GM23338 (cell line): ENCODE measurements around the gene LIMCH1. TPM values are rescaled to one million over a fixed set of nuclear protein-coding genes. Genes with fewer than 3 reads are reported as not detected.

ENCODE experiments used
- ATAC-seq: fragments of 200-7000 bp; cut with Tn5 transposase; 3 replicates; pipeline ENCODE4 v1.9.1; 2020
- DNase-seq: peaks from one replicate; pipeline ENCODE4 v3.0.0-alpha.2; 2015; ENCODE audit warnings: low spot score
- H2AFZ ChIP-seq: fragments of 200-600 bp; sonication (generic); 2 replicates; pipeline ENCODE4 v1.8.0; 2016; ENCODE audit warnings: antibody characterized with exemption, mild to moderate bottlenecking, moderate library complexity
- H3F3A ChIP-seq: fragments of 200-600 bp; sonication (generic); replicated peaks from 2 replicates; pipeline ENCODE4 v1.8.0; 2017; ENCODE audit warnings: antibody characterized with exemption, mixed run types, low read depth
- H3K27ac ChIP-seq: fragments of 200-600 bp; sonication (generic); 2 replicates; pipeline ENCODE4 v1.6.1; 2016; ENCODE audit warnings: low read depth
- H3K27me3 ChIP-seq: fragments of 200-600 bp; sonication (generic); 2 replicates; pipeline ENCODE4 v1.8.0; 2016; ENCODE audit warnings: mild to moderate bottlenecking, mixed run types, moderate library complexity; ENCODE audit not compliant: insufficient read depth
- H3K36me3 ChIP-seq: fragments of 200-600 bp; sonication (generic); 2 replicates; pipeline ENCODE4 v1.8.0; 2016; ENCODE audit warnings: mild to moderate bottlenecking; ENCODE audit not compliant: insufficient read depth
- H3K4me1 ChIP-seq: fragments of 200-600 bp; sonication (generic); 2 replicates; pipeline ENCODE4 v1.8.0; 2016; ENCODE audit warnings: mild to moderate bottlenecking, moderate library complexity; ENCODE audit not compliant: insufficient read depth
- H3K4me2 ChIP-seq: fragments of 200-600 bp; sonication (generic); 2 replicates; pipeline ENCODE4 v1.7.1; 2017; ENCODE audit warnings: mixed run types
- H3K4me3 ChIP-seq: fragments of 200-600 bp; sonication (generic); 2 replicates; pipeline ENCODE4 v1.6.1; 2016; ENCODE audit warnings: mixed run types
- H3K79me2 ChIP-seq: fragments of 200-600 bp; sonication (generic); replicated peaks from 2 replicates; pipeline ENCODE4 v1.8.0; 2017; ENCODE audit warnings: mild to moderate bottlenecking; ENCODE audit not compliant: insufficient read depth
- H3K9me2 ChIP-seq: fragments of 200-600 bp; sonication (generic); 2 replicates; pipeline ENCODE4 v1.8.0; 2017; ENCODE audit not compliant: insufficient read depth
- H4K20me1 ChIP-seq: fragments of 200-600 bp; sonication (generic); replicated peaks from 2 replicates; pipeline ENCODE4 v1.8.0; 2017; ENCODE audit warnings: mild to moderate bottlenecking; ENCODE audit not compliant: insufficient read depth
- H3K27ac Mint-ChIP-seq: 2 replicates; pipeline ENCODE4 v1.8.0; 2020; ENCODE audit warnings: inconsistent platforms, mild to moderate bottlenecking, moderate library complexity, mixed read lengths
- H3K27me3 Mint-ChIP-seq: 3 replicates; pipeline ENCODE4 v1.8.0; 2022; ENCODE audit warnings: low read depth, mild to moderate bottlenecking, moderate library complexity, mixed read lengths, inconsistent platforms; ENCODE audit not compliant: insufficient read depth, poor library complexity
- H3K36me3 Mint-ChIP-seq: 3 replicates; pipeline ENCODE4 v1.8.0; 2021; ENCODE audit warnings: low read depth, mild to moderate bottlenecking, inconsistent platforms, moderate library complexity, mixed read lengths
- H3K4me1 Mint-ChIP-seq: 3 replicates; pipeline ENCODE4 v1.8.0; 2020; ENCODE audit warnings: mild to moderate bottlenecking, inconsistent platforms, mixed read lengths
- H3K4me3 Mint-ChIP-seq: 3 replicates; pipeline ENCODE4 v1.8.0; 2021; ENCODE audit warnings: moderate library complexity, mild to moderate bottlenecking, inconsistent platforms, mixed read lengths
- H3K9me3 Mint-ChIP-seq: 3 replicates; pipeline ENCODE4 v1.8.0; 2020; ENCODE audit warnings: moderate library complexity, mild to moderate bottlenecking, inconsistent platforms, mixed read lengths
- CREB1 ChIP-seq: fragments of 250-450 bp; sonication (Bioruptor Pico); IDR thresholded peaks from 2 replicates; pipeline ENCODE4 v1.5.0; 2020; ENCODE audit warnings: low read depth, mild to moderate bottlenecking, moderate library complexity
- CTCF ChIP-seq, 2 experiments: fragments of 200-600 bp in 1 of 2; sonication (generic) in 1 of 2; conservative IDR thresholded peaks; 2 replicates each; pipeline versions ENCODE4 v1.5.1 to v1.6.1; 2016 to 2017; ENCODE audit warnings: antibody characterized with exemption in 2 of 2, low read depth in 2 of 2, mild to moderate bottlenecking in 2 of 2, moderate library complexity in 1 of 2
- ETS1 ChIP-seq: IDR thresholded peaks from 2 replicates; pipeline ENCODE4 v1.6.1; 2016; ENCODE audit warnings: antibody characterized with exemption
- EZH2 ChIP-seq: fragments of 200-600 bp; sonication (generic); IDR thresholded peaks from one replicate; pipeline ENCODE4 v1.8.0; 2017; ENCODE audit warnings: antibody characterized with exemption, mild to moderate bottlenecking, low read depth; ENCODE audit not compliant: unreplicated experiment
- EZH2phosphoT487 ChIP-seq: fragments of 200-600 bp; sonication (generic); IDR thresholded peaks from one replicate; pipeline ENCODE4 v1.8.1; 2018; ENCODE audit warnings: antibody characterized with exemption; ENCODE audit not compliant: unreplicated experiment
- JUNB ChIP-seq: IDR thresholded peaks from one replicate; pipeline ENCODE4 v1.6.1; 2016; ENCODE audit warnings: antibody characterized with exemption; ENCODE audit not compliant: unreplicated experiment
- NANOG ChIP-seq: IDR thresholded peaks from 2 replicates; pipeline ENCODE4 v1.6.1; 2016; ENCODE audit warnings: antibody characterized with exemption, borderline replicate concordance
- POLR2AphosphoS5 ChIP-seq: IDR thresholded peaks from 2 replicates; pipeline ENCODE4 v1.6.1; 2016; ENCODE audit warnings: antibody characterized with exemption, low read depth
- REST ChIP-seq: IDR thresholded peaks from one replicate; pipeline ENCODE4 v1.6.1; 2018; ENCODE audit warnings: antibody characterized with exemption; ENCODE audit not compliant: unreplicated experiment
- STAT1 ChIP-seq: IDR thresholded peaks from one replicate; pipeline ENCODE4 v1.6.1; 2016; ENCODE audit warnings: antibody characterized with exemption; ENCODE audit not compliant: unreplicated experiment
- ZNF114 ChIP-seq: fragments of 250-450 bp; sonication (Bioruptor Pico); IDR thresholded peaks from 2 replicates; pipeline ENCODE4 v1.5.0; 2020; ENCODE audit warnings: mild to moderate bottlenecking, moderate library complexity
- ZNF331 ChIP-seq: fragments of 250-450 bp; sonication (Bioruptor Pico); IDR thresholded peaks from 2 replicates; pipeline ENCODE4 v1.5.0; 2020; ENCODE audit warnings: low read depth, mild to moderate bottlenecking, moderate library complexity
- ZNF462 ChIP-seq: fragments of 250-450 bp; sonication (Bioruptor Pico); IDR thresholded peaks from 2 replicates; pipeline ENCODE4 v1.5.0; 2020; ENCODE audit warnings: mild to moderate bottlenecking, moderate library complexity
- polyA plus RNA-seq: library from polyadenylated mRNA; unstranded; fragments of >200 nt; fragmentation: Nextera tagmentation; extraction: Ambion mirVana; gene quantifications from 2 replicates; pipeline ENCODE4 v1.2.1, GENCODE V29; 2016
- total RNA-seq: library from RNA; depleted of rRNA; stranded (reverse); fragments of >200 nt; shearing (Covaris generic); gene quantifications from 2 replicates; pipeline ENCODE4 v1.2.3, GENCODE V29; 2014

Gene LIMCH1
- total and polyA plus RNA-seq, 2 experiments from 2014 or later, result 1.5 TPM

- no peak for ATAC-seq
- no peak for DNase-seq
These were observed 31.8 kb upstream of the LIMCH1 start for GRCh38 chr4:41506130-41506529.

More at GRCh38 chr4:41506130-41506529, 31.8 kb upstream of the LIMCH1 start:
- Histone ChIP-seq H3K27ac (no peak overlapping the region), H2AFZ (no peak overlapping the region), H3K4me3 (no peak overlapping the region), H3K79me2 (no peaks in the 10 kb centered on the region), H3K4me2 (no peak overlapping the region), H3K27me3 (no peaks in the 10 kb centered on the region), H3K36me3 (no peaks in the 10 kb centered on the region), H3K9me2 (peaks cover 22% of the 10 kb centered on the region), H4K20me1 (no peaks in the 10 kb centered on the region), H3K4me1 (peaks cover 10% of the 10 kb centered on the region), H3F3A (no peaks in the 10 kb centered on the region)
- TF ChIP-seq EZH2phosphoT487, result no peak
- no peak for TF ChIP-seq STAT1
- no peak for TF ChIP-seq REST
- TF ChIP-seq ZNF331 (CRISPR knock-in tag), result no peak
- TF ChIP-seq CREB1 (CRISPR knock-in tag), result no peak
- no peak for TF ChIP-seq JUNB
- no peak for TF ChIP-seq POLR2AphosphoS5
- no peak for TF ChIP-seq ETS1
- TF ChIP-seq NANOG, result no peak
- no peak for TF ChIP-seq EZH2
- TF ChIP-seq CTCF (conservative IDR thresholded peaks at IDR 0.05; ENCODE audit: low read depth in 2 of 2), result no peak
- TF ChIP-seq ZNF114 (CRISPR knock-in tag), result no peak
- TF ChIP-seq ZNF462 (CRISPR knock-in tag), result no peak
- H3K4me3 Mint-ChIP-seq, result no peak overlapping the region
- H3K27ac Mint-ChIP-seq, result no peak overlapping the region
- H3K36me3 Mint-ChIP-seq, result no peaks in the 10 kb centered on the region
- peaks cover 11% of the 10 kb centered on the region for H3K4me1 Mint-ChIP-seq
- H3K9me3 Mint-ChIP-seq, result no peaks in the 10 kb centered on the region
- H3K27me3 Mint-ChIP-seq, result no peaks in the 10 kb centered on the region
